Measurements from ENCODE around the gene TAS2R30.

DNA sequence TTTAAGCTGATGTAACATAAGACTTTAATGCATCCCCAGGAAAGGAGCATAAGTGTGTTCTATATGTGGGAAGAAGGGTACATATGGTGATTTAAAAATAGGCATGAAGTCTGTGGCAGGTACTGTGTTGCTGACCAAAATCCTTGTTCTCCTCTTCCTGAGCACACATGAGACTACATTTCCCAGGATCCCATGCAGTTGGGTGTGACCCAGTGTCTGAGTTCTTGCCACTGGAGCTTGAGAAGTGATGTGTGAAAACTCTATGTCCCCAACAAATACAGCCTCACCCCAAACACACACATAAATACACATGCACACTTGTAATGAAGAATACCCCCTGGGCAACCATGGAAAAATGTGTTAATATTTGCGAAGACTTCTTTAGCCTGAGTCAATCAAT, 28.1 kb upstream of the TAS2R30 start:
- no peak for TF ChIP-seq POLR2AphosphoS5 (IDR thresholded peaks at IDR 0.05; ENCODE audit: low read depth, low read length)
- TF ChIP-seq POLR2A (IDR thresholded peaks at IDR 0.05; ENCODE audit: low read depth, low read length) = no peak
- no peak for TF ChIP-seq TAF1 (IDR thresholded peaks at IDR 0.05; ENCODE audit: borderline replicate concordance, low read depth, low read length)

Measured in GM12892 (cell line).